Stimulated activated CD4-positive, alpha-beta T cell treated with anti-CD3 and anti-CD28 coated beads, Interleukin-1b, Interleukin-23, amount 100 ng/mL, for 48 hours (primary cell): Measurements from ENCODE around the gene MYO18B.

Experiments
- DNase-seq: peaks from one replicate; pipeline ENCODE4 v3.0.0-alpha.2; 2020

Gene MYO18B

GRCh38 chr22:25874327-25874726, 132.3 kb downstream of the MYO18B start:
- DNase-seq, result no peak

GRCh38 chr22:25875461-25875860, 133.5 kb downstream of the MYO18B start:
- no peak for DNase-seq

- no peak for DNase-seq
Observed at GRCh38 chr22:25876871-25877270, 134.9 kb downstream of the MYO18B start.

- no peak for DNase-seq
Observed at GRCh38 chr22:25878933-25879332, 136.9 kb downstream of the MYO18B start.

- DNase-seq, result no peak
Observed at GRCh38 chr22:25880524-25880923, 138.5 kb downstream of the MYO18B start.

GRCh38 chr22:25881210-25881755, 139.3 kb downstream of the MYO18B start:
- DNase-seq, result no peak

GRCh38 chr22:25882360-25882759, 140.4 kb downstream of the MYO18B start:
- no peak for DNase-seq

- no peak for DNase-seq
Observed at GRCh38 chr22:25883482-25884033, 141.6 kb downstream of the MYO18B start.

- DNase-seq, result no peak
Observed at GRCh38 chr22:25884121-25884520, 142.1 kb downstream of the MYO18B start.

- no peak for DNase-seq
Observed at GRCh38 chr22:25888399-25889054, 146.5 kb downstream of the MYO18B start.

GRCh38 chr22:25890651-25891050, 148.7 kb downstream of the MYO18B start:
- DNase-seq, result no peak

GRCh38 chr22:25892678-25893077, 150.7 kb downstream of the MYO18B start:
- DNase-seq, result no peak

GRCh38 chr22:25895678-25896077, 153.7 kb downstream of the MYO18B start:
- DNase-seq, result no peak

GRCh38 chr22:25896098-25896497, 154.1 kb downstream of the MYO18B start:
- no peak for DNase-seq

GRCh38 chr22:25896592-25896991, 154.6 kb downstream of the MYO18B start:
- no peak for DNase-seq

- no peak for DNase-seq
Observed at GRCh38 chr22:25898707-25899365, 156.8 kb downstream of the MYO18B start.

- DNase-seq, result no peak
Observed at GRCh38 chr22:25899566-25899965, 157.6 kb downstream of the MYO18B start.

- no peak for DNase-seq
Observed at GRCh38 chr22:25900390-25900789, 158.4 kb downstream of the MYO18B start.

- no peak for DNase-seq
Observed at GRCh38 chr22:25900880-25901279, 158.9 kb downstream of the MYO18B start.

GRCh38 chr22:25902402-25902801, 160.4 kb downstream of the MYO18B start:
- DNase-seq, result no peak

GRCh38 chr22:25903294-25903693, 161.3 kb downstream of the MYO18B start:
- DNase-seq, result no peak

- no peak for DNase-seq
Observed at GRCh38 chr22:25908212-25908611, 166.2 kb downstream of the MYO18B start.

- no peak for DNase-seq
Observed at GRCh38 chr22:25908755-25909154, 166.8 kb downstream of the MYO18B start.
